Body of pancreas (tissue), 4 donors: Measurements from ENCODE around the gene ITGA8.

Experiments used
- POLR2A ChIP-seq, 3 donors: fragments of 450-650 bp; IDR thresholded peaks; one replicate each; pipeline ENCODE4 v1.6.1; 2016; ENCODE audit warnings: antibody characterized with exemption in 3 of 3, mild to moderate bottlenecking in 2 of 3
- TF ChIP-seq, protein P1 (sequence below), 7 experiments: fragments of 450-650 bp in 4 of 7; fragments of 200-600 bp in 3 of 7; sonication (generic) in 3 of 7; IDR thresholded peaks; one replicate each; pipeline ENCODE4 v1.5.1; 2016 to 2019; ENCODE audit warnings: antibody characterized with exemption in 7 of 7

DNA sequence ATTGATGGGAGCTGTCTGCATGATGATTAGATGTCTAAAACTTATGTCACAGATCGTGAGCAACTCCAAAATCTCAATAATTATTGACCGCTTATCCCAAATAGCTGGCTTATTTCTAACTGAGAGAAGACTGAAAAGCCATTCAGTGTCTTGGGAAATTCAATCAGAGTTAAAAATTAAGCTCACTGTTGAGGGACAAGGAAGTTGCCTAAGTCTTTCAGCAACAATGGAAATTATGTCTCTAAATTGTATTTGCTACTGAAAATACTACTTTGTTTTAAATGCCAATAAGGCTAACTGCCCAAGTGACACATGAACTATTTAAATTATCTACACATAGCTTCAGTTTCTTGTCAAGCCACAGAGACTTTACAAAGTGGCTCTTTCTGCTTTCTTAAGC lies 240.8 kb downstream of the ITGA8 start:
- no peak for TF ChIP-seq POLR2A (IDR thresholded peaks at IDR 0.05)
- TF ChIP-seq, protein P1, sequence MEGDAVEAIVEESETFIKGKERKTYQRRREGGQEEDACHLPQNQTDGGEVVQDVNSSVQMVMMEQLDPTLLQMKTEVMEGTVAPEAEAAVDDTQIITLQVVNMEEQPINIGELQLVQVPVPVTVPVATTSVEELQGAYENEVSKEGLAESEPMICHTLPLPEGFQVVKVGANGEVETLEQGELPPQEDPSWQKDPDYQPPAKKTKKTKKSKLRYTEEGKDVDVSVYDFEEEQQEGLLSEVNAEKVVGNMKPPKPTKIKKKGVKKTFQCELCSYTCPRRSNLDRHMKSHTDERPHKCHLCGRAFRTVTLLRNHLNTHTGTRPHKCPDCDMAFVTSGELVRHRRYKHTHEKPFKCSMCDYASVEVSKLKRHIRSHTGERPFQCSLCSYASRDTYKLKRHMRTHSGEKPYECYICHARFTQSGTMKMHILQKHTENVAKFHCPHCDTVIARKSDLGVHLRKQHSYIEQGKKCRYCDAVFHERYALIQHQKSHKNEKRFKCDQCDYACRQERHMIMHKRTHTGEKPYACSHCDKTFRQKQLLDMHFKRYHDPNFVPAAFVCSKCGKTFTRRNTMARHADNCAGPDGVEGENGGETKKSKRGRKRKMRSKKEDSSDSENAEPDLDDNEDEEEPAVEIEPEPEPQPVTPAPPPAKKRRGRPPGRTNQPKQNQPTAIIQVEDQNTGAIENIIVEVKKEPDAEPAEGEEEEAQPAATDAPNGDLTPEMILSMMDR (IDR thresholded peaks at IDR 0.05): no peak
